H9 (cell line): ENCODE results near the gene COPE. TPM values are rescaled to one million over a fixed set of nuclear protein-coding genes. Genes with fewer than 3 reads are reported as not detected.

Experiments
- DNase-seq: peaks from one replicate; pipeline ENCODE4 v3.0.0-alpha.2; 2017
- H2AFZ ChIP-seq: one replicate; pipeline ENCODE4 v1.6.1; 2013; ENCODE audit warnings: mild to moderate bottlenecking, low read length, control low read depth, moderate library complexity
- H2AK5ac ChIP-seq: 2 replicates; pipeline ENCODE4 v1.6.1; 2013; ENCODE audit warnings: low read length, control low read depth, mixed read lengths; ENCODE audit not compliant: insufficient read length
- H2BK120ac ChIP-seq: one replicate; pipeline ENCODE4 v1.6.1; 2013; ENCODE audit warnings: low read depth, mild to moderate bottlenecking, low read length, control low read depth, inconsistent platforms; ENCODE audit not compliant: poor library complexity, severe bottlenecking
- H2BK12ac ChIP-seq: 2 replicates; pipeline ENCODE4 v1.6.1; 2013; ENCODE audit warnings: low read length, control low read depth, mixed read lengths, low read depth; ENCODE audit not compliant: insufficient read length
- H2BK15ac ChIP-seq: 2 replicates; pipeline ENCODE4 v1.6.1; 2013; ENCODE audit warnings: low read depth, low read length, control low read depth
- H2BK20ac ChIP-seq: one replicate; pipeline ENCODE4 v1.6.1; 2013; ENCODE audit warnings: low read depth, mild to moderate bottlenecking, low read length, control low read depth, inconsistent platforms; ENCODE audit not compliant: poor library complexity, severe bottlenecking
- H2BK5ac ChIP-seq: 2 replicates; pipeline ENCODE4 v1.6.1; 2013; ENCODE audit warnings: low read length, control low read depth, mixed read lengths; ENCODE audit not compliant: insufficient read length
- H3K14ac ChIP-seq: 2 replicates; pipeline ENCODE4 v1.6.1; 2013; ENCODE audit warnings: low read length, control low read depth; ENCODE audit not compliant: insufficient read depth
- H3K18ac ChIP-seq: 2 replicates; pipeline ENCODE4 v1.6.1; 2013; ENCODE audit warnings: low read depth, mild to moderate bottlenecking, mixed read lengths, low read length, control low read depth; ENCODE audit not compliant: insufficient read length
- H3K23ac ChIP-seq: 2 replicates; pipeline ENCODE4 v1.6.1; 2013; ENCODE audit warnings: low read length, control low read depth, mixed read lengths, low read depth; ENCODE audit not compliant: insufficient read length
- H3K23me2 ChIP-seq: 2 replicates; pipeline ENCODE4 v1.6.1; 2013; ENCODE audit warnings: low read depth, mild to moderate bottlenecking, mixed read lengths, low read length, control low read depth; ENCODE audit not compliant: insufficient read length, poor library complexity, severe bottlenecking
- H3K27ac ChIP-seq: 2 replicates; pipeline ENCODE4 v1.5.1; 2013; ENCODE audit warnings: low read length, control low read depth, mixed read lengths, low read depth; ENCODE audit not compliant: insufficient read length
- H3K27me3 ChIP-seq: 2 replicates; pipeline ENCODE4 v1.6.1; 2013; ENCODE audit warnings: low read length, control low read depth, inconsistent platforms; ENCODE audit not compliant: insufficient read depth
- H3K4ac ChIP-seq: 2 replicates; pipeline ENCODE4 v1.6.1; 2013; ENCODE audit warnings: low read depth, mild to moderate bottlenecking, control low read depth, inconsistent platforms, low read length, moderate library complexity
- H3K4me1 ChIP-seq: 2 replicates; pipeline ENCODE4 v1.6.1; 2013; ENCODE audit warnings: low read length, control low read depth, inconsistent platforms; ENCODE audit not compliant: insufficient read depth
- H3K4me2 ChIP-seq: 2 replicates; pipeline ENCODE4 v1.6.1; 2013; ENCODE audit warnings: low read length, control low read depth, mixed read lengths; ENCODE audit not compliant: insufficient read length, insufficient read depth
- H3K56ac ChIP-seq: 2 replicates; pipeline ENCODE4 v1.6.1; 2013; ENCODE audit warnings: low read depth, mild to moderate bottlenecking, mixed read lengths, low read length, control low read depth; ENCODE audit not compliant: insufficient read length
- H3K79me1 ChIP-seq: 2 replicates; pipeline ENCODE4 v1.6.1; 2013; ENCODE audit warnings: low read depth, mild to moderate bottlenecking, moderate library complexity, low read length, control low read depth, inconsistent platforms; ENCODE audit not compliant: insufficient read depth, poor library complexity, severe bottlenecking
- H3K79me2 ChIP-seq: 2 replicates; pipeline ENCODE4 v1.6.1; 2013; ENCODE audit warnings: low read length, control low read depth, inconsistent platforms; ENCODE audit not compliant: insufficient read depth
- H3K9ac ChIP-seq: 2 replicates; pipeline ENCODE4 v1.6.1; 2013; ENCODE audit warnings: low read length, control low read depth, mixed read lengths; ENCODE audit not compliant: insufficient read length; ENCODE audit errors: extremely low read depth
- H3K9me3 ChIP-seq: one replicate; pipeline ENCODE4 v1.6.1; 2013; ENCODE audit warnings: low read depth, low read length, inconsistent platforms; ENCODE audit not compliant: control insufficient read depth
- H3T11ph ChIP-seq: one replicate; pipeline ENCODE4 v1.6.1; 2013; ENCODE audit warnings: mild to moderate bottlenecking, low read length, control low read depth, inconsistent platforms
- H4K20me1 ChIP-seq: one replicate; pipeline ENCODE4 v1.6.1; 2013; ENCODE audit not compliant: control insufficient read depth, insufficient read length, insufficient read depth
- H4K5ac ChIP-seq: 2 replicates; pipeline ENCODE4 v1.6.1; 2013; ENCODE audit warnings: low read depth, mild to moderate bottlenecking, mixed read lengths, low read length, control low read depth; ENCODE audit not compliant: insufficient read length
- H4K8ac ChIP-seq: replicated peaks from 2 replicates; pipeline ENCODE4 v1.6.1; 2013; ENCODE audit warnings: low read length, control low read depth, mixed read lengths, low read depth; ENCODE audit not compliant: insufficient read length
- H4K91ac ChIP-seq: 2 replicates; pipeline ENCODE4 v1.6.1; 2013; ENCODE audit warnings: low read depth, mild to moderate bottlenecking, moderate library complexity, mixed read lengths, low read length, control low read depth; ENCODE audit not compliant: insufficient read length
- H3K27ac Mint-ChIP-seq, 3 experiments: 2 replicates in 2 of 3; 3 replicates in 1 of 3; pipeline ENCODE4 v1.8.0; 2020 to 2021; ENCODE audit warnings: mixed read lengths in 3 of 3, mild to moderate bottlenecking in 1 of 3, moderate library complexity in 1 of 3
- H3K27me3 Mint-ChIP-seq: 2 replicates; pipeline ENCODE4 v1.8.0; 2021; ENCODE audit warnings: low read depth, mild to moderate bottlenecking, moderate library complexity, mixed read lengths
- H3K36me3 Mint-ChIP-seq, 3 experiments: 2 replicates in 2 of 3; 3 replicates in 1 of 3; pipeline ENCODE4 v1.8.0; 2020 to 2021; ENCODE audit warnings: low read depth in 3 of 3, mixed read lengths in 3 of 3; ENCODE audit not compliant: insufficient read depth in 1 of 3
- H3K4me1 Mint-ChIP-seq, 2 experiments: 2 replicates each; pipeline ENCODE4 v1.8.0; 2020; ENCODE audit warnings: mixed read lengths in 2 of 2
- H3K4me3 Mint-ChIP-seq, 2 experiments: 2 replicates in 1 of 2; 3 replicates in 1 of 2; pipeline ENCODE4 v1.8.0; 2020 to 2021; ENCODE audit warnings: mild to moderate bottlenecking in 2 of 2, mixed read lengths in 2 of 2, moderate library complexity in 1 of 2
- H3K9me3 Mint-ChIP-seq, 2 experiments: 2 replicates in 1 of 2; 3 replicates in 1 of 2; pipeline ENCODE4 v1.8.0; 2020; ENCODE audit warnings: mild to moderate bottlenecking in 2 of 2, mixed read lengths in 2 of 2, moderate library complexity in 1 of 2
- WGBS: extraction: QIAGEN DNeasy Blood & Tissue Kit; methylation state at CpG from one replicate; pipeline ENCODE4 v1.1.7; 2013; ENCODE audit warnings: missing lambda C conversion rate, low lambda C conversion rate, mixed read lengths; ENCODE audit not compliant: insufficient read length; ENCODE audit errors: extremely low coverage; 5-methylcytosine and 5-hydroxymethylcytosine counted together
- total RNA-seq: library from RNA; stranded (reverse); gene quantifications from 2 replicates; pipeline ENCODE4 v1.2.1, GENCODE V29; 2021
- TF ChIP-seq, protein P1 (sequence below): fragments of 200-600 bp; sonication (generic); conservative IDR thresholded peaks from 3 replicates; pipeline ENCODE4 v1.8.0; 2021; ENCODE audit warnings: antibody characterized with exemption, mild to moderate bottlenecking

COPE gene
- total RNA-seq, 1 experiment from 2014 or later: 198 TPM

DNA sequence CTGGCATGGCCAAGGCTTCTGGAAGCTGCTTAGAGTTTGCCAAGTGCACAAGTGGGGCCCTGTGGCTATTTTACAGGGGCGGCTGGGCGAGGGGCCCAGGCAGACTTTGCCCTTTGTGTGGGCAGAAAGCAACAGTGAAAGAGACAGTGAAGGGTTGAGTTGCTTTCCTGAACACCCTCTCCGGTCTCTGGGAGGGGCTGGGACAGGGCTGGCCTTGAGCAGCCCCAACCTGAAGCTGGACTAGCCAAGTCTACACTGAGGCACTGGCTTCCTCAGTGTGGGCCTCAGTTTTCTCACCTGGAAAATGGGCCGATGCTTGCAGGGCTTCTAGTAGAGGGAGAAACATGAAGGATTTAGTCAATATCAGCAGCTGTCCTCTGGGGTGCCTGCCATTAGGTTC lies 24.3 kb upstream of the COPE start:
- no peaks in the 10 kb centered on the region for H3K9me3 ChIP-seq
- H2AK5ac ChIP-seq: no peak overlapping the region
- no peaks in the 10 kb centered on the region for H3K4me1 ChIP-seq
- no peak overlapping the region for H3K18ac ChIP-seq
- no peaks in the 10 kb centered on the region for H3K79me2 ChIP-seq
- H3K14ac ChIP-seq: no peak overlapping the region
- Mint-ChIP-seq H3K9me3 (peaks cover 0 to 2% of the 10 kb centered on the region in 2 experiments; a peak in 1 of 5 replicates), H3K27ac (no peak overlapping the region), H3K36me3 (peaks cover 0 to 6% (median 4%) of the 10 kb centered on the region in 3 experiments; a peak in 5 of 7 replicates), H3K4me3 (no peak overlapping the region), H3K27me3 (peaks cover 54% of the 10 kb centered on the region), H3K4me1 (peaks cover 11 to 29% of the 10 kb centered on the region in 2 experiments)
- H3K27me3 ChIP-seq: no peaks in the 10 kb centered on the region
- no peak overlapping the region for H2BK120ac ChIP-seq
- no peak overlapping the region for H3K9ac ChIP-seq
- H4K5ac ChIP-seq: no peak overlapping the region
- no peak overlapping the region for H3T11ph ChIP-seq
- H3K56ac ChIP-seq: no peak overlapping the region
- H3K23ac ChIP-seq: no peak overlapping the region
- no peak overlapping the region for H3K27ac ChIP-seq
- no peak overlapping the region for H2BK5ac ChIP-seq
- no peak overlapping the region for H2AFZ ChIP-seq
- H4K8ac ChIP-seq: no peak overlapping the region
- H2BK20ac ChIP-seq: no peak overlapping the region
- no CpG with 5 or more reads among the region's 4 CpGs for WGBS
- no peak overlapping the region for H4K91ac ChIP-seq
- TF ChIP-seq, protein P1, sequence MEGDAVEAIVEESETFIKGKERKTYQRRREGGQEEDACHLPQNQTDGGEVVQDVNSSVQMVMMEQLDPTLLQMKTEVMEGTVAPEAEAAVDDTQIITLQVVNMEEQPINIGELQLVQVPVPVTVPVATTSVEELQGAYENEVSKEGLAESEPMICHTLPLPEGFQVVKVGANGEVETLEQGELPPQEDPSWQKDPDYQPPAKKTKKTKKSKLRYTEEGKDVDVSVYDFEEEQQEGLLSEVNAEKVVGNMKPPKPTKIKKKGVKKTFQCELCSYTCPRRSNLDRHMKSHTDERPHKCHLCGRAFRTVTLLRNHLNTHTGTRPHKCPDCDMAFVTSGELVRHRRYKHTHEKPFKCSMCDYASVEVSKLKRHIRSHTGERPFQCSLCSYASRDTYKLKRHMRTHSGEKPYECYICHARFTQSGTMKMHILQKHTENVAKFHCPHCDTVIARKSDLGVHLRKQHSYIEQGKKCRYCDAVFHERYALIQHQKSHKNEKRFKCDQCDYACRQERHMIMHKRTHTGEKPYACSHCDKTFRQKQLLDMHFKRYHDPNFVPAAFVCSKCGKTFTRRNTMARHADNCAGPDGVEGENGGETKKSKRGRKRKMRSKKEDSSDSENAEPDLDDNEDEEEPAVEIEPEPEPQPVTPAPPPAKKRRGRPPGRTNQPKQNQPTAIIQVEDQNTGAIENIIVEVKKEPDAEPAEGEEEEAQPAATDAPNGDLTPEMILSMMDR: no peak
- no peak overlapping the region for H2BK12ac ChIP-seq
- H3K4ac ChIP-seq: no peak overlapping the region
- DNase-seq: no peak
- H3K79me1 ChIP-seq: no peaks in the 10 kb centered on the region
- no peaks in the 10 kb centered on the region for H4K20me1 ChIP-seq
- no peak overlapping the region for H2BK15ac ChIP-seq
- no peak overlapping the region for H3K4me2 ChIP-seq
- H3K23me2 ChIP-seq: peaks cover 7% of the 10 kb centered on the region
